HG03457 (cell line): Measurements from ENCODE around the gene RAB7B.
"Not testable (repeated sequence)": the region's sequence is repeated elsewhere in the genome, so short reads cannot be mapped to it uniquely, and the experiment has no call there.

Source experiments
- ATAC-seq: cut with Tn5 transposase; IDR thresholded peaks from one replicate; pipeline ENCODE4 v1.9.1; 2021; ENCODE audit warnings: moderate number of reproducible peaks; ENCODE audit not compliant: unreplicated experiment

RAB7B gene, protein sequence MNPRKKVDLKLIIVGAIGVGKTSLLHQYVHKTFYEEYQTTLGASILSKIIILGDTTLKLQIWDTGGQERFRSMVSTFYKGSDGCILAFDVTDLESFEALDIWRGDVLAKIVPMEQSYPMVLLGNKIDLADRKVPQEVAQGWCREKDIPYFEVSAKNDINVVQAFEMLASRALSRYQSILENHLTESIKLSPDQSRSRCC

DNA sequence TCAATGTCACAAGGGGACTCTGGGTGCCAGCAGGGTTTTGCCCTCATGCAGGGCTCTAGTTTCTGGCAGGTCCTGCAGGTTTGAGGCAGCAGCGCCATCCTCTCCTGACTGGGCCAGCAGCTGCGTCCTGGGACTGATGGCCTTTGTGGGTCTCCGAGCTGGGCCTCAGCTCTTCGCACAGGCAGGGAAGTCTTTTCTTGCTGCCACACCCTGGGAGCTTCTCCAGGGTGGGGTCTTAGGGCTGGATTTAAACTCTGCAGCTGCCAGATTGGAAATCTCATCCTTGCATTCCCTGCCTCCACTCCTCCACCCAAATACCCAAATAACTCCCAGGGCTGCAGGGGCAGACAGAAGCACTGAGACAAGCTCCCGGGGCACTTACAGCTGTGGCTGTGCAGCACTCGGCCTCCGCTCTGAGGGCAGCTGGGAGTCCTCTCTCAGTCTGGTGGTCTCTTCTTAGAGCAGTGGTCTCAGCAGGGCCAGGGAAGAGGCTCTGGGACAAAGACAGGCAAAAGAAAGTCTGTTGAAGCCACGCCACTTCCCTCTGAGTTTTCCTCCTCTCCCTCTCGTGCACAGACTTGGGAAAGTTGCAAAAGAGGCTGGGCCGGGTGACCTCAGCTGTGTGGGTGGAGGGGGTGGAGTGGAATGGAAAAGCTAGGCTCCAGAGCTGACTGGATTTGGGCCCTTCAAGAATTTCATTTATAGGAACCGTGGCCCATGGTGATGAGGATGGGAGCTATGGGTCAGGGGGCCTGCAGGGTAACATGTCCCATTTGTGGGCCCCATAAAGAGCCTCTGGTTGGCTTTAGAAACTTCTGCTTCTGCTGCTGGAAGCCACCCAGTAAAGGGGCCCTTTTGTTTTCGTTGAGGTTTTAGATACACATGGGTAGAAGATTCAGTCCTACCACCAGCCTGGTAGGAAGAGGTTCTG lies at the start of gene RAB7B:
Gene RAB7B (minus strand): TSS at position 525 of the 931 bp plus-strand sequence. CDS start 9,260 bp downstream, outside the sequence.
- ATAC-seq, result no peak

DNA sequence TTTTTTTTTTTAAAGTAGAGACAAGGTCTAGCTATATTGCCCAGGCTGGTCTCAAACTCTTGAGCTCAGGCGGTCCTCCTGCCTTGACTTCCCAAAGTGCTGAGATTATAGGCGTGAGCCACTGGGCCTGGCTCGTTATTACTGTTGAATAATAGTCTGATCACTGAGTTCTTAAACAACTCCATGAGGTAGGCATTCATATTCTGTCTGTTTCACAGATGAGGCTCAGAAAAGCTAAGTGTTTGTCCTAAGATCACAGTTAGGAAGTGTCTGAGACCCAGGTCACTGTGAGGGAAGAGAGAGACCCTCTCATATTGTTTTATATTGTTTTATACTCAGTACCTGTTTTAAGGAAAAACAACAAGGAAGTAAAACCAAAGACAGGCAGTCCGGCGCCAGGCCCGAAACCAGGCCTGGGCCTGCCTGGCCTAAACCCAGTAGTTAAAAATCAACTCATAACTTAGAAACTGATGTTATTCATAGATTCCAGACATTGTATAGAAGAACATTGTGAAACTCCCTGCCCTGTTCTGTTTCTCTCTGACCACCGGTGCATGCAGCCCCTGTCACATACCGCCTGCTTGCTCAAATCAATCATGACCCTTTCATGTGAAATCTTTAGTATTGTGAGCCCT lies 49.2 kb upstream of the RAB7B start:
- not testable (repeated sequence) for ATAC-seq

DNA sequence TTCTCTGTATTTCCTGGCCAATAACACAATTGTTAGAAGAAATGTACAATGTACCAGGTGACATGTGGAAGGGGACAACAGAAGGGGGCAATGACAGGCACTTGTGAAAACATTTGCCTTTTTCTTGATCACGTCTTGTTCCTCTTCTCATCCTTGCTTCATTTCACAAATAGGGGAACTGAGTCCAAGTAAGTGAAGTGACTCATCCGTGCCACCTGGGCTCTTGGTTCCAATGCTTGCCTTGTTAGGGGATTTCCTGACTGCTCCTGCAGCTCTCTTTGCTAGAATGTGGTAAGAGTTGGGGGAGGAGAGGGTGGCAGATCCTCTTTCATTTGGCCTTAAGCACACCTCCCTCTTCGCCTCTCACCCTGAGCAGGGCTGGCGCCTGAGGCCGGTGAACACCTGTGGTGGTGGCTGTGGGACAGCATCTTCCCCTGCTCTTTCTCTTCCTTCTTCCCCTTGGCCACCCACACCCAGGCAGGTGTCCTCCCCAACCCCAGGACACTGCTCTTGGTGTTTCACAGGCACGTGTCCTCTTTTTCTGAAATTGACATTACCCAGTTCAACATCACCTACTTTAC lies 47.5 kb upstream of the RAB7B start:
- peak; percentile 83 for ATAC-seq

DNA sequence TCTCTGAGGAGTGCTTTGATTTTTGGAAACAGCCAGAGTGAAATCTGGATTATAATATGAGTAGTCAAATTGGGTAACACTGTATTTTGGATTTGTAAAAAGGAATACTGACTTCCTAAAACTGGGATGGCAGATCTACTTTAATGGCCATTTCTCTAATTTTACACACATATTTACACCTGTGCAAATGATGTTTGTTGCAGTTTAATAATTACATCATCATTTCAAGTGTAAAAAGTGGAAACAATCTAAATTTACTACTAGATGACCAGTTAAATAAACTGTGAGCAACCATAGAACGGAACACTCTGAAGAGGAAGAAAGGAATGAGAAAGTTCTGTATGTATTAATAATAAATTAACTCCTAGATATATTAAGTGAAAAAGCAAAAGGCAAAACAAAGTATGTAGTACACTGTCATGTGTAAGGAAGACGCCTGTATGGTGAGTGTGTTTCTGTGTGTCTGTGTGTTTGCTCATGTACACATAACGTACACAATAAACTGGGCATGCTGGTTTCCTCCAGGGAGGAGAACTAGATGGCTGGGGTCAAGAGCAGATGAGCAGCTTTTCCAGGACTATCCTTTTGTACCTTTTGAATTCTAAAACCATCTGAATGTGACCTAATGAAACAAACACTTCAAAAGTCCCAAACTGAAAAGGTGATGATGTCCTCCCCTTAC lies 46.9 kb upstream of the RAB7B start:
- no peak for ATAC-seq

DNA sequence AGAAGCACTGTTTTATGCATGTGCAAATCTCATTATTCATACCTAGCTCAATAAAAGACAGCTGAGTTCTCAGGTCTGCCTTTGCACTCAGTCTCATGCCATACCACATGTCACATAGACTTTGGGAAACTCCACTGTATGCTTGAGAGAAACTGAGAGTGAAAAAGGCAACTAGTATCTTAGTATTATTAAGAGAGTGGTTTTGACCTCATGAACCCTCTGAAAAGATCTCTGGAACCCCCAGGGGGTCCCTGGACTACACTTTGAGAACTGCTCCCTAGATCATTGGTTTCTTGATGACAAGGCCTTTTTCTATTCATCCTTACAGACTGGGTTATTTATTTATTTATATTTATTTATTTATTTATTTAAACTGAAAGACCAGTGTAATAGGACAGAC lies 46.1 kb upstream of the RAB7B start:
- peak; percentile 38 for ATAC-seq

DNA sequence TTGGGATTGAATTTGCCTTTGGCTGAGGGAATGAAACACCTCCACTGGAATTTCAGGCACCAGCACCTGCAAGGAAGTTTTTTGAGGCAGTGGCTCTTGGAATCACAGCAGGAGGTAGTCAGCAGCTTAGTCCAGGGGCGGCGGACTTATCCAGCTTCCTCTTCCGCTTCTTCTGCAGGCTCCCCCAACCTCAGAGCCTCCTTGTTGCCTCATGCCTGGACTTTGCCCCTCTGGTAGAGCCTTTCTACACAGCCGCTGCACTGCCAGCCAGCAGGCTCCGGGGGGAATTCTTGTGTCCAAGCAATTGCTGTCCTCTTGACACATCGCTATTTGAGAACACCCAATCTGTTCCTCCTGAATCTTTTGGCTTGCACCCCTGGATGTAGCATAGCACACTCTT lies 45.4 kb upstream of the RAB7B start:
- no peak for ATAC-seq

DNA sequence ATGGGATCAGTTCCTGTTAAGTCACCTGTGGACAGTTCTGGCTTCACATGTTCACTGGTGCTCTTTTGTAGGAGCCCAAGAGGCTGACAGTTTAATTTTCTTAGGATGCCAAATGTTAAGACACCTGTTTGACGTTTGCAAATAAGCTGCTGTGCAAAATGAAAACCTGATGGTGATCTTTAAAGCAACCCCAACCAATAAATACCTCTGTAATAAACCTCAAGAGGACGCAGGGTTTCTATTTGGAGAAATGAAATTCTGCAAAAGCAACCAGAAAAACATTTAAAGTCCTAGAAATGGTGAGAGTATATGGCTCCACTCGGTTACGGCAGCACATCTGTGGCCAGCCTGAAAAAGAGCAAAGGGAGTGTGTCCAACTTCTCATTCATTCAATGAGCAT lies 44.1 kb upstream of the RAB7B start:
- ATAC-seq, result no peak

DNA sequence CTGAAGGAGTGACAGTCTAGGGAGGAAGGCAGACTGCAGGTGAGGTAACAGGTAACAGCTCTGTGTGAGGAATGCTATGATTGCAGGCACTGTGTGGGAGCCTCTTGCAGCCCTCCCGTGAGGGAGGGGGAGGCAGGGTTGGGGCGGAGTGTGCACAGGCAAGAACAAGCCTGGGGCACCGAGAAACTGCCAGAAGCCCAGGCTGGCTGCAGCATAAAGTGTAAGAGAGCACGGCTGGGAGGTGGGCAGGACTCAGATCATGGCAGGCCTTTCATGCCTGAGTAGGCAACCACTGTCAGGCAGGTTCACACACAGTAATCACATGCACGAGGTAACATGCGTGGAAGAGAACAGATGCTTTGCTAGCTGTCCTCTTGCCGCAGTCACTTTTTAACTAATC lies 38.4 kb upstream of the RAB7B start:
- ATAC-seq, result peak; percentile 55

DNA sequence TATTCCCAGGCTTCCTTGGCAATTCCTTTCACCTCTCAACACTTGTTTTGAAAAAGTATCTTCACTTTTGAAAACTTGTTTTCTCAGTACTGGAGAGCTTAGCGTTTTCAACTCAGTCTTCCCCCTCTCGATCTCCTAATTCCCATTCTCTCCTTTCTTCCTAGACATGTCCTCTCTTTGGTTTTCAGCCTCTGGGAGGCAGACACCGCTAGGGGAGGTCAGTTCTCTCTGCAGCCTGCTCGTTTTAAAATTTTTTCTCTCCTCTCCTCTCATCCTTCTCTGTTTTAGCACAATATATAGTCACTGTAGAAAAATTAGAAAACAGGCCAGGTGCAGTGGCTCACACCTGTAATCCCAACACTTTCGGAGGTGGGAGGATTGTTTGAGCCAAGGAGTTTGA lies 37.1 kb upstream of the RAB7B start:
- ATAC-seq, result no peak

DNA sequence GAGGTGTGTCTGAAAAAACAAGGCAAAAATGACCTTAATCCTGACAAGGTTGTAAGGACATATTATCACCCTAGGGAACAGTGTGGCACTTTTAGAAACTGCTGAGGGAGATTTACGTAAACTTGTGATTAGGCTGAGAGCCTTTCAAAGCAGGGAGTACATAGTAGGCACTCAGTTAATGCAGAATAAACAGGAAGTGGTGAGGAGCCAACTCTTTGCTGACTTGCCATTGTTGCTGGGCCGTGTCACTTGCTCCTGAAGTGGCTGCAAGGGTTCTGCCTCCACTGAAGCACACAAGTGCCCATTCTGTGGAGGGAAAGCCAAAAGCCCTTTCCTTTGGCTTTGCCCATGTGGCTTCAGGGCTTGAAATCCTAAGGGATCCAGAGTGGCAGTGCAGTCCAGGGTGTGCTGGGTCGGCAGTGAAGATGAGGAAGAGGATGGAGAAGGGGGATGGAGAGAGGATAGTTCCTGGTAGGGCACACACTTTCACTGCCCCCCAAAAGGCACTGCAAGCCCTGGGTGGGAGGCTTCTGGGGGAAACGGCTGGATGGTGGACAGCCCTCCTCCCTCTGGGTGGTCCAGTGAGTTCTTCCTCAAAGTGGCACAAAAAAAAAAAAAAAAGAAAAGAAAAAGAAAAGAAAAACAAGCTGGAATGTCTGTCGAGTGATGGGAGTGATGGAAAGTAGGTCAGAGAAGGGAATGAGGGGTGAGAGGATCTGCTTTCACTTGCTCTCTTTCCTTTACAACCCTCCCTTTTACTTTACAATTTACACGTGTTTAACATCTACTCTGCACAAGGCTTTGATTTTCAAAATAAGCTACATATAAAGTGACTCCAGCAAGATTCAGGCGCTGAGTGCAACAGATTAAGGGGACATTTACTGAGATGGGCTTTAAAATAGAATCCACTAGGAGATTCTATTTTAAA lies 36.1 kb upstream of the RAB7B start:
- ATAC-seq, result no peak

DNA sequence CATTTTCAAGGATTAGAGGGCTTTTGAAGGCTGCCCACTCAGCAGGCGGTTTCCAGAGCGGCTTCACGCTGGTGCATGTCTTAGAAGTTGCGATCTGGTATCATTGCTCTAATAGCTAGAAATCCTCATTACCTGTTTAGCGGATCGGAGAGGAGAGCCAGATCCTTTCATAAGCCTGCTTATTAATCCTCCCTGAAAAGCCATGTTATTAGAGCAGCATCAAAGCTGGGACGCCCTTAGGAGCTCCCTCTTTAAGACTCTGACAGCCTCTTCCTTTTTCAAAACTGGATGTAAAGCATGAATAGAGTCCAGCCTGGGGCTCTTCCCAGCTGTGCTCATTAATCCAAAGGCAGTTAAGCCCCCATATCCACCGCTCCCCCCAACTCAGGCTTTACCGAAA lies 34.4 kb upstream of the RAB7B start:
- no peak for ATAC-seq

DNA sequence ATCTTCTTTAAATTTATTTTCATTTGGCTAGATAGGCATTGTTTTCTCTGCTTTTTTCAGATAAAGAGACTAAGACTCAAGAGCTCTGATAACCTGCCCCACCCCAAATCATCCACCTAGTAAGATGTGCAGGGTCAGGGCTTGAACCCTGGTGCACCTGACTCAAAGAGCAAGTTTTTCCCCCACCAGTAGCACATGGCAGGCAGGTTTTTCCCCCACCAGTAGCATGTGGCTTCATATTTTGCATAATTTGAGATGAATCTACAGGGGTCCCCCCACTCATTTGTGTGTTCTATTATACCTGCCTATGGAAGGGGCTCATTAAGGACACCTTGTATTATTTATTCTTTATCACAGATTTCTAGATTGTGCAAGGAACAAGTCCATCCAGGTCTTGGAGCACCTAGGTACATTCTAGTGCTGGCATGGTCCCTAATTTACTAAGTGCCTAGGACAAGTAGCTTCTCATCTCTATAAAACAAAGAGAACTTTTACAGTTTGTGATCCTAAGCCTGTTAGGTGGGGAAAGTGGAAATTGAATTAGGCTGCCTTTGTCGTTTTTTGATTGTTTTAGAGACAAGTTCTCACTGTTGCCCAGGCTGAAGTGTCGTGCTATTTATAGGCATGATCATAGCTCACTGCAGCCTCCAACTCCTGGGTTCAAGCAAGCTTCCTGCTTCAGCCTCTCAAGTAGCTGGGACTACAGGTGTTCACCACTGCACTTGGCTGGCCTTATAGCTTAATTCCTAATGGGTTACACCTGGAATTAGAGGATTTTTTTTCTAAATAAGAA lies 33.7 kb upstream of the RAB7B start:
- no peak for ATAC-seq

DNA sequence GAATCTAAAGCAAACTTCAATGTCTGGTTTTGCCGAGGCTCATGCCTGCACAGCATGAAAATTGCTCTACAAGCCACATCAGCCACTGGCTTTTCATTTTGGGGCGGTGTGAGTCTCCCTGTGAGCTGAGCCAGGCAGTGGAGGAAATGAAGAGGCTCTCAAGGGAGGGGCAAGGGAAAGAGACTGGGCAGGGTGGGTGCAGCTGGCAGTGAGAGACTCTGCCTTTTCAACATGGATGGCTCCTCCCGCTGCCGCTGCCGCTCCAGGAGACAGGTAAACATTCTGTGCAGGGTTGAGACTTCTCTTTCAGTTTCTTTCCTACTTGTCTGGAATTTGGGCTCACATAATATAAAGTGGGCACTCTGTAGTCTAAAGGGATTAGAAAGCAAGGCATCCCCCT lies 31.8 kb upstream of the RAB7B start:
- no peak for ATAC-seq

DNA sequence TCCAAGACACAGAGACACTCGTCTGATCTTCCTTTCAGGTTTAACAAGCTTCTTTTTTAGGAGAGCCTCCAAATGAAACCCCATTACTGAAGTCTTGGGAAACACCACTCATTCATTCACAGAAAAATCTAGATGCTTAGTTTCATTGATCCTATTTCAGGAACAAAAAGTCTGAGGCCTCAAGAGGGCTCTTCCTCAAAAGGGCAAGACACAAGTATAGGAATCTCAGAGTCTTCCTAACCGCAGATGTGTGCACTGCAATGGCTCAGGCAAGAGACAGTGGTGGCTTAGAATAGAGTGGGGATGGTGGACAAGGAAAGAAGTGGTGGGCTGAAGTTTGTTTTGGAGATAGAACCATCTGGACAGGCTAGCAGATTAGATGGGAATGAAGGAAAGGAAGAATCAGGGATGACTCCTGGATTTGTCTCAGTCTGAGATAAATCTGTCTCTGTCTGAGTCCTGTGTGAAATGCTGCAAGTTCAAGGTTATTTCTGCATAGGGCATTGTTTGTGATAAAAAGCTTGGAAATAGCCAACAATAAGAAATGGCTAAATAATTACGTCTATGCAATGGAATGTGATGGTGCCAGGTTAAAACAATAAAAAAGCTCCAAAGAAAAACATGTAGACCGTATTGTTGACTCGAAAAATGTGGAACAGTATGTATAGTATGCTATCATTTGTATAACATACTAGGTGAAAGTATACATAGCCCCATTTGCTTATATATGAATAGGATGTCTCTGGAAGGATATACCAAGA lies 29.4 kb upstream of the RAB7B start:
- ATAC-seq, result no peak

DNA sequence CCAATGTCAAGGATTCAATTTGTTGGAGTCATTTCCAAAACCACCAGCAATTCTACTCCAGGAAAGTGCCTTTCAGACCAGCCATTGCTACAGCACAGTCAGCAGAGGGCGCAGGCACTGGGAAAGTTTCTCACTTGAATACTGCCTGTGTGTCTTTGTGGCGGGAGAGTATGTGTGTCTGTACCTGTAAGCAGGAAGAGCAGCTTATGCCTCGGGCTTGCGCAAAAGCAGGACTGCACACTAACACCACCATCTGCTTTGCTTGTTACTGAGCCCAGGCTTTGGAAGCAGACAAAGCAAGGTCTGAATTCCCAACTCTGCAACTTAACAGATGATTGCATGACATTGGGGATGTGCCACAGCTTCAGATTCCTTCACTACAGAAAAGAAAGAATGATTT lies 27.5 kb upstream of the RAB7B start:
- no peak for ATAC-seq

DNA sequence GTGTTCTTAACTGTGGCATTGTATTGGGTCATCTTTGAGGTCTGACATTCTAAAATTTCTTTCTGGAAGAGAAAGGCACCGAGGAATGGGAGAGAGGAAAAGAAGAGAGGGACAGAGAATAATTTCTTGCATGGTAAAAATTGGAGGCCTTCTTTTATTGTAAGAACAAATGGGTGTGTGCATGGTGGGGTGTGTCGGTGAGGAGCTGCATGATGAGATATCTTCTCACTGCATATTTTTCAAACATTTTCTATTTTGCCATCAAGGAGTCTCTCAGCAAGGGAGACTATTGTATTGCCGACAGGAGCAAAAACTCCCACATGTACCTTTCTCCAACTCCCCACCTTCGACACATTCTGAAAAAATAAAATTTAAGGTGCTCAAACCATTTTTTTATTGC lies 27.0 kb upstream of the RAB7B start:
- ATAC-seq, result no peak

DNA sequence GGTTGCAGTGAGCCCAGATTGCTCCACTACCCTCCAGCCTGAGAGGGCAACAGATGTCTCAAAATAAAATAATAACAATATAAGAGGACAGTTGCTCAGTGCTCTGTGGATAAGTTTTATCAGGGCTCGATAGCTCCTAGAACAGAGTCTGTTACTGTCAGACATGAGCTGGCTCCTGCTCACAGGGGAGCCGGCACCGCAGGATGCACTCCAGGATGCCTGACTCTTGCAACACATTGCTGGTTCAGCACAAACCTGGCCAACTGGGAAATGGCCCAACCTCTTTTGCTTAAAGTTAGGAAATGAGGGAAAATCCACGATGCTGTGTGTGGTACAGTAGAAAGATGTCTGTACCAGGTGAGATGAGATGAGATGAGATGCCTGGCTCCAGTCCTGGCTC lies 26.3 kb upstream of the RAB7B start:
- no peak for ATAC-seq

DNA sequence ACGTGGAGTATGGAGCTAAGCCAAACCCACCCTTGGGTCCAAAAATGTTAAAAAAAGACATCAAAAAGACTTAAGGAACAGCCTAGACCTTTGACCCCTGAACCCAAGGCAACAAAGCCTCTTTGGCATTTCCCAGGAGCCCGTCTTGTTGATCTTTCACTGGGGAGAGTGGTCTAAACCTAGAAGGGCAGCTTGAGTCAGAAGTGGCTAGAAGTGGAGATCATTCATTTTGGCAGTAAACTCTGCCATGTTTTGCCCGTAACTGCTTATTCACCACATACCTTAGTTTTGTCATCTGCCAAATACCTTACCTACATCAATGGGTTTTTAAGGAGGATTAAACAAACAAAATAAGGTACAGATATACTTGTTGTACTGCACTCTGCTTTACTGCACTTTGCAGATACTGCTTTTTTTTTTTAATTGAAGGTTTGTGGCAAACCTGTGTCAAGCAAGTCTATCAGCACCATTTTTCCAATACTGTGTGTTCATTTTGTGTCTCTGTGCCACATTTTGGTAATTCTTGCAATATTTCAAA lies 22.2 kb upstream of the RAB7B start:
- no peak for ATAC-seq
